Mucosa of descending colon (tissue), 3 donors: ENCODE results near the gene C1orf21. TPM values are rescaled to one million over a fixed set of nuclear protein-coding genes. Genes with fewer than 3 reads are reported as not detected.

Source experiments
- ATAC-seq: fragments of 200-7000 bp; cut with Tn5 transposase; one replicate; pipeline ENCODE4 v1.9.1; 2020; ENCODE audit warnings: mild to moderate bottlenecking, moderate library complexity
- DNase-seq, 3 donors: peaks; one replicate each; pipeline ENCODE4 v3.0.0-alpha.2; 2020
- H3K36me3 ChIP-seq: fragments of 200-600 bp; one replicate; pipeline ENCODE4 v1.8.0; 2021; ENCODE audit warnings: low read depth, mild to moderate bottlenecking
- H3K4me1 ChIP-seq: fragments of 200-600 bp; one replicate; pipeline ENCODE4 v1.8.0; 2021; ENCODE audit warnings: low read depth, mild to moderate bottlenecking
- H3K4me3 ChIP-seq: fragments of 200-600 bp; one replicate; pipeline ENCODE4 v1.8.0; 2021; ENCODE audit warnings: mild to moderate bottlenecking
- H3K9me3 ChIP-seq: fragments of 200-600 bp; one replicate; pipeline ENCODE4 v1.8.0; 2021; ENCODE audit warnings: mild to moderate bottlenecking
- intact Hi-C, 2 donors: fragments of 100-400 bp; cut with DNase I in 1 of 2; cut with micrococcal nuclease in 1 of 2; formaldehyde crosslinking; loops; one replicate each; pipeline versions ENCODE4 v1.11.0 to v1.11.1; 2022; cut with DNase I, micrococcal nuclease
- total RNA-seq, 3 donors: library from RNA; stranded (reverse); fragmentation: NEBNext Ultra II Directional in 2 of 3; extraction: Animal tissue kit (Norgen Biotek cat#: 25700) in 2 of 3; gene quantifications; one replicate each; pipeline versions ENCODE4 v1.2.1 to v1.2.4, GENCODE V29; 2021 to 2023
- TF ChIP-seq, protein P1 (sequence below): fragments of 200-600 bp; IDR thresholded peaks from one replicate; pipeline ENCODE4 v1.8.0; 2022; ENCODE audit warnings: antibody characterized with exemption, mild to moderate bottlenecking
- donor health status: DM: no; HTN: no; CAD: no; lungs with moderate emphysema.
- donor health status: DM: no; HTN: no; CAD: no.
- donor health status: DM: no; HTN: yes; CAD: no.

Gene C1orf21
- total RNA-seq, 3 donors from 2014 or later = 70.9 to 109 (median 96.8) TPM

DNA sequence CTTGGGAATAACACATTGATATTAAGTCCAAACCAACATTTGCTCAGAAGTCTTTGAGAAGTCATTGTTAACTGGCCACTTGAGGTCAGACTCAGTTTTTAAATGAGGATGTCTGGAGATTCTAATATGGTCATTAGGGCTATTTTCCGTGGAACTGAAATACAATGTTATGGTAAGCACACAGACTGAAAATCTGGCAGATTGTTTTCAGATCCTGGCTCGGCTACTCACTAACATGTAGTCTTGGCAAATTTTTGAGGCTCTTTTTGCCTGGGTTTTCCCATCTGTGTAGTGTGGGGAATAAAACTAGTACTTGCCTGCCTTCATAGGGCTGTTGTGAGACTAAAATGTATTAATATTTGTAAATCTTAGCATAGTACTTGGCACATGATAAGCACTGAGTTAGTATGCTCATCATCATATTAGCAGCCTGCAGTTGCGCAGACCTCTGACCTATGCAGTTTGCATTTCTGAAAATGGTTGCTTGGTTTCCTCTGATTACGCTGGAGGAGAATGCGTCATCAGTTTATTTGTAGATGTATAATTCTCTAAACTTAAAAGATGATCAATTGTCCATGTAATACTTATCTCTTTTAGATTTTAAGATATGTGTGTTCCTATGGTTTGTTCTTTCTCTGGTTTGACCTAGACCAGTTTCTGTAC is 100.8 kb downstream of the C1orf21 start:
- ATAC-seq = no peak
- intact Hi-C loops = no loop called here
- TF ChIP-seq, protein P1, sequence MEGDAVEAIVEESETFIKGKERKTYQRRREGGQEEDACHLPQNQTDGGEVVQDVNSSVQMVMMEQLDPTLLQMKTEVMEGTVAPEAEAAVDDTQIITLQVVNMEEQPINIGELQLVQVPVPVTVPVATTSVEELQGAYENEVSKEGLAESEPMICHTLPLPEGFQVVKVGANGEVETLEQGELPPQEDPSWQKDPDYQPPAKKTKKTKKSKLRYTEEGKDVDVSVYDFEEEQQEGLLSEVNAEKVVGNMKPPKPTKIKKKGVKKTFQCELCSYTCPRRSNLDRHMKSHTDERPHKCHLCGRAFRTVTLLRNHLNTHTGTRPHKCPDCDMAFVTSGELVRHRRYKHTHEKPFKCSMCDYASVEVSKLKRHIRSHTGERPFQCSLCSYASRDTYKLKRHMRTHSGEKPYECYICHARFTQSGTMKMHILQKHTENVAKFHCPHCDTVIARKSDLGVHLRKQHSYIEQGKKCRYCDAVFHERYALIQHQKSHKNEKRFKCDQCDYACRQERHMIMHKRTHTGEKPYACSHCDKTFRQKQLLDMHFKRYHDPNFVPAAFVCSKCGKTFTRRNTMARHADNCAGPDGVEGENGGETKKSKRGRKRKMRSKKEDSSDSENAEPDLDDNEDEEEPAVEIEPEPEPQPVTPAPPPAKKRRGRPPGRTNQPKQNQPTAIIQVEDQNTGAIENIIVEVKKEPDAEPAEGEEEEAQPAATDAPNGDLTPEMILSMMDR = no peak
- DNase-seq = no peak
- Histone ChIP-seq H3K9me3 (no peaks in the 10 kb centered on the region), H3K4me1 (peaks cover 63% of the 10 kb centered on the region), H3K36me3 (no peaks in the 10 kb centered on the region), H3K4me3 (no peak overlapping the region)

DNA sequence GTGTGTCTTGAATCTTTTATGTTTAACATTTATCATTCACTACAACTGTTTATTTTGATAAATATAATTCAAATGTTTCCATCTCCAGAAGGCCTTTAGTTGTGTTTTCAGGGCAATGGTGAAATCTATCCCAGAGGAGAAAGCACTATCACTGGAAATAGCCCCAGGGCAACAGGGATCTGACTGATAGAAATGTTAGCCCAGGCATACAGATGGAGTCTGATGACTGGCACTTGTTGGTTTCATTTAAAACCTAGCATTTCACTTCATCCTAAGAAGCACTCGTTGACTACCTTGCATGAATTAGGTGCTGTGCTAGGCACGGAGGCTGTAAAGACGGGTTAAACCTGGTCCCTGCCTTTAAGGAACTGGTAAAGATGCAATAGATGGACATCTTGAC is 103.1 kb downstream of the C1orf21 start:
- peaks cover 66% of the 10 kb centered on the region for H3K4me1 ChIP-seq
- TF ChIP-seq, protein P1 = no peak
- no peaks in the 10 kb centered on the region for H3K9me3 ChIP-seq
- no peak for ATAC-seq
- intact Hi-C loops = no loop called here
- no peaks in the 10 kb centered on the region for H3K36me3 ChIP-seq
- no peak overlapping the region for H3K4me3 ChIP-seq
- DNase-seq = no peak

DNA sequence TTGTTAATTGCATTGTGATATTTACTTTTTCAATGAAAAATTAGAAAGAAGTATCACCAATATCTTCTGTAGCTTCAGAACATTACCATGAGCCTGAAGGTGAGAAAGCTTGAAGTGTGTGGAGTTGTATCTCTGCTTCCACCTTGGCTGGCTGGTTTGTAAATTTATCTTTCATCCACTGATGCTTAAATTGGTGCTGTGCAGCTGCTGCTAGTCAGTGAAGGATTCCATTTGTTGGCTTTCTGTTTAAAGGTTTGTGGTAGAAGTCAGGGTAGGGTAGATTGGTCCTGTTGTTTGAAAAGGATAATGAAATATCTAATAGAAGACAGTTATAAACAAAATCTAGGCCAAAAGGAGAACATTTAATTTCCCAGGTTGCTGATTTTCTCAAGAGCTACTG is 105.7 kb downstream of the C1orf21 start:
- Histone ChIP-seq H3K4me1 (peaks cover 43% of the 10 kb centered on the region), H3K9me3 (no peaks in the 10 kb centered on the region), H3K36me3 (no peaks in the 10 kb centered on the region), H3K4me3 (no peak overlapping the region)
- ATAC-seq (no peak), DNase-seq (no peak)
- TF ChIP-seq, protein P1 = no peak
- intact Hi-C loops = no loop called here

DNA sequence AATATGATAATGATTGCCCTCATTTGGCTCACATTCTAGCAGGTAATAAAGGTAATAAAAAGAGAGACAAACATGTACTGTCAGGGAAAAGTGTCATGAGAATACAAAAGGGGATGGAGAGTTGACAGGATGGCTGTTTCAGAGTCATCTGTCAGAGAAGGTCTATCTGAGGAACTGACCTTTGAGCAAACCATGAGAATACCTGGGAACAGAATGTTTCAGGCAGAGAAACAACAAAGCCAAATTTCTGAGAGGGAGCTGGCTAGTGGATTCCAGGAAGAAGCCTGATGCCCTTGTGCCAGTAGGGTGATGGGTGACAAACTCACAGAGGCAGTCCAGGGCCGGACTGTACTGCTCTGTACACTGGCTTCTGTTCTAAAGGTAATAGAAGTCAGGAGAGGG is 107.2 kb downstream of the C1orf21 start:
- H3K4me1 ChIP-seq = peaks cover 43% of the 10 kb centered on the region
- H3K9me3 ChIP-seq = no peaks in the 10 kb centered on the region
- peak; percentile 67 for ATAC-seq
- no peak overlapping the region for H3K4me3 ChIP-seq
- H3K36me3 ChIP-seq = no peaks in the 10 kb centered on the region
- intact Hi-C loops = no loop called here
- DNase-seq = peak in 1 of 3 donors; percentile 44
- TF ChIP-seq, protein P1 = no peak

DNA sequence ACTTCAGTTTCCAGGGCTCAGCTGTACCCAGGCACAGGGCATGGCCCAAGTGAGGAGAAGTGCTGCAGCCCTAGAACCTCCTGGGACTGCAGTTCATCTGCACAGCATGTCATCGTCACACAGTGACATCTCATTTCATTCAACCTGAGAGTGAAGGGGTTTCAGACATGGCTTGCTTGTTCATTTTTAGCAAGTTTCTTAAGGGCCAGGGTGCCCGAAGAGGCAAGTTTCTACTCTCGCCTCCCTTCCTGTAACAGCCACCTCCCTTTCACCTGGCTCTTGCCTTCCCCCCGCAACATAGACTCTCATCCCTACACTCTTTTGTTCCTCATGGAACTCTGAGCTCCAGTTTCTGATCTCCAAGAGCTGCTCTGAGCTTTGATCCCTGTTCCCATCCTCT is 108.1 kb downstream of the C1orf21 start:
- TF ChIP-seq, protein P1 = no peak
- Histone ChIP-seq H3K36me3 (no peaks in the 10 kb centered on the region), H3K4me1 (peaks cover 41% of the 10 kb centered on the region), H3K9me3 (no peaks in the 10 kb centered on the region), H3K4me3 (no peak overlapping the region)
- ATAC-seq (no peak), DNase-seq (no peak)
- intact Hi-C loops = no loop called here
